ENCODE data around the gene KIF26B.
"Not testable (repeated sequence)": the region's sequence is repeated elsewhere in the genome, so short reads cannot be mapped to it uniquely, and the experiment has no call there.

Gene KIF26B

DNA sequence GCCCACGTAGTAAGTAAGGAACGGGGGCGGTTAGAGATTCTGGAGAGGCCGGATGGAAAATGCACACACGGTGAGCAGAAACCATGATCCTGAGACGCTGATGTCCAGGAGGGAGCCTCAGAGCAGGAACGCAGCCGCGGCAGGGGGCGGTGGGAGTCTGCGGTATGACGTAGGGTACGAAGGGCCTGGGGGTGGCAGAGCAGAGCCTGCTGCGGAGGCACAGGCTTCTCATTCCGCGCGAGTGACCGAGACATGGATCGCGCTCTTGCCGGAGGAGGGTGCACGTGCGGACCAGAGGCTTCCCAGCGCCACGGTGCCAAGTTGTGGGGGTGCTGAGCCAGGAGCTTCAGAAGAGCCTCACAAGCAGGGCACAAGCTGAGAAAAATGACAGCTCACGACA is 176.2 kb downstream of the KIF26B start:
- DNase-seq, result no peak

DNA sequence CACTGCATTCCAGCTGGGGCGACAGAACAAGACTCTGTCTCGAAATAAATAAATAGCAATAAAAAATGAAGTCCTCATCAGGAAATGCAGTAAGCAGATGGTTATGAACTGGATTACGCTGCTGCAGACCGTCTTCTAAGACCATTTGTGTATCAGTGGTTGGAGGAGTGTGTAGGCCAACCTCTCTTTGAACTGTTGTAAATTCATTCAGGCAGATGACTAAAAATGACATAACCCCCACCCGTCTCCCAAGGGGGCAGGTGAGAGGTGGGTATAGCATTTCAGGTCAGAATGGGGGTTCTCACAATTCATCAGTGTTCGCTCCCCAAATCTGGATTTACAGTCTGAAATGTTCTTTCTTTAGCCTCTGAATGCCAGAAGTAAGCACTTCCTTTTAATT is 177.3 kb downstream of the KIF26B start:
- DNase-seq, result no peak

DNA sequence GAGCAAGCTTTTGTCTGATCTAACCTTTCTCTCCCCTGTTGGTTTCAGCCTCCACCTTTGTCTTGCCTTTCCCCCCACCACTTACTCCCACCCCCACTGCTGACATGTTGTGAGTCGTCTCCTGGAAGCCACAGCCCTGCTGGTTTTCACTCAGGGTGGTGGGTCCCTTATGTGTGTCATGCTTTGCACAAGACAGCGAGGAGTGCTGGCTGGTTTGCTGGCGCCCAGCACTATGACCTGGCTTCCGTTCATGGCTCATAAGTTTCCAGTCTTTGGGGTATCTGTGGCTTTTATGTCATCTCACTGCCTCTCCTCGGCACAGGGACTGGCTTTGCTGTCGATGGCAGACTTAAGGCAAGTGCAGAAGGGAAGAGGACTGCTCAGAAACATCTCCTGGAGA is 177.7 kb downstream of the KIF26B start:
- DNase-seq, result no peak

DNA sequence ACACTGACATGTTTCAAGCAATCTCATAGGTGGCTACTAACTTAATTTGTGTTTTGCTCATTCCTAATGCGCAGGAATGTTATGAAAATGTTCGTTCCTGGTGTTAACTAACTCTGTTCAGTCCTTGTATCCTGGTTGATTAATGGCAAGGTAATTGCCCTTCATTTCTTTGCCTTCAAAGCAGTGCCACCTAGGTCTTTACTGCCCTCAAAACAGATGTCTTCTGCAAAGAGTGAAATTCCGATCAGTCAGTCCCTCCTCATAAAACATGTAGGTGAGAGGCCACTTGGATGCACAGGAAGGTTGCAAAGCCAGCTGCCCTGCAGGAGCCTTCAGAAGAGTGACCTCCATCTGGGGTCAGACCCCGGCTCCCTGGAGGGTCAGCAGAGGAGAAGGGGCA is 179.4 kb downstream of the KIF26B start:
- no peak for DNase-seq

DNA sequence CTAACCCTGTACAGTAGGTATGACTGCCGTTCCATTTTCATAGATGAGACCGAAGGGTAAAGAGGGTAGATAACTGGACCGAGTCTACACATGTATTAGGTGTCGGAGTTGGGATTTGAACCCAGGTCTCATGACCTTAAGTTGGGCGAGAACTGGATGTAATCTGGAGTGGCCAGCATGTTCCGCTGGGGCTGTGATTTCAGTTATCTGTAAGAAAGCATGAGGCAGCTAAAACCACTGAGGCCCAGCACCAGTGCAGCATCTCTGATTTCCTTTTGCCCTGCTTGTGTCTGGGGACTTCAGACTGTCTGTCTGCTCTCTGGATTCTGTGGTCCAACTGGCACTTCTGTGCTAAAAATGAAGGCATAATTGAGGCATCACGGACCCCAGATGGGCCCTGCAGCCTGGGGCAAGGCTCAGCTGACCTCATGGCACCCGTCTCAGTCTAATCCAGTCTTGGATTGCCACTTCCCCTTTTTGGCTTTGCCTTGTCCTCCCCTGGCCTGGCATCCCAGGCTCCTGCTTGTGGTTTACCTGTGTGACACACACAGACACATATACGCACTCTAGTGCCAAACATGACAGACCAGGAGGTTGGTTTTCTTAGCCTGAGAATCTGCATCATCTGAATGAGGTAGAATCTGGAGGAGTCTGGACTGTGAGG is 180.2 kb downstream of the KIF26B start:
- no peak for DNase-seq

DNA sequence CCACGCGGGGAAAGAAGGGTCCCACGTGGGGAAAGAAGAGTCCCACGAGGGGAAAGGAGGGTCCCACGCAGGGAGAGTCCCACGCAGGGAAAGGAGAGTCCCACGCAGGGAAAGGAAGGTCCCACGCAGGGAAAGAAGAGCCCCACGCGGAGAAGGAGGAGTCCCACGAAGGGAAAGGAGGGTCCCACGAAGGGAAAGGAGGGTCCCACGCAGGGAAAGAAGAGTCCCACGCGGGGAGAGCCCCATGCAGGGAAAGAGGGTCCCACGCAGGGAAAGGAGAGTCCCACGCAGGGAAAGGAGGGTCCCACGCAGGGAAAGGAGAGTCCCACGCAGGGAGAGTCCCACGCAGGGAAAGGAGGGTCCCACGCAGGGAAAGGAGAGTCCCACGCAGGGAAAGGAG is 180.9 kb downstream of the KIF26B start:
- DNase-seq, result not testable (repeated sequence)

DNA sequence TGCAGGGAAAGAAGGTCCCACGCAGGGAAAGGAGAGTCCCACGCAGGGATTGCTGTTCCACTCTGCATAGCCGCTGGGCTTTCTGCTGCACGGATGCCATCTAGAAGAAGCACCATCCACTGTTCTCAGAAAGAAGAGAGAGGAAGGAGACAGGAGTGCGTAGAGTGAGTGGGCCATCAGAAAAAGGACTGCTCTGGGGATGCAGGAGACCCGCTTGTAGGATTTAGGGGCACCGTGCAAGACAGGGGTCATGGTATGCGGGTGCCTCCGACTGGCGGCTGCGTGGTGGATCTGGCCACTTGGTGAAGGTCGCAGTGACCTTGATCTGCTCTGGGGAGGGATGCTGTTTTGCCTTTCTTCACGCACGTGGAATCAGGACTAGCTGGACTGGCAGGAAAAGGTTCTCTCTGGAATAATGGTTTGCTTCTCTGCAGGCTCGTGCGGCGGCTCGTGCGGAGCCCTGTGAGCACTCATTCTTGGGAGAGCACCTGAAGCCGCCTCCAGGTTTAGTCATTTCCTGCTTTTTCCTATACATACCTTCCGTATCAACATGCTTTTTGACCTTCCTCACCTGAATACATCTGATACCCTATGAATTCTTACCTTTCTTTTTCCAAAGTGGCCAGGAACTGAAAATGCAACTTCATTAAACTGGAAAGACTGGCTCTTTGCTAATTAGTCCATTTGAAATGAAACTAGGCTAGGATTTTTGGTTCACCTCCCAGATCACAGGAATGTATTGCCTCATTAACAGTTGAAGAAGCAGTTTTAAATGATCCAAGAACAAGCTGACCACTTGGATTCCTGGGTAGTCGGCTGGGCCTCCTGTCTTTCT is 181.6 kb downstream of the KIF26B start:
- no peak for DNase-seq

DNA sequence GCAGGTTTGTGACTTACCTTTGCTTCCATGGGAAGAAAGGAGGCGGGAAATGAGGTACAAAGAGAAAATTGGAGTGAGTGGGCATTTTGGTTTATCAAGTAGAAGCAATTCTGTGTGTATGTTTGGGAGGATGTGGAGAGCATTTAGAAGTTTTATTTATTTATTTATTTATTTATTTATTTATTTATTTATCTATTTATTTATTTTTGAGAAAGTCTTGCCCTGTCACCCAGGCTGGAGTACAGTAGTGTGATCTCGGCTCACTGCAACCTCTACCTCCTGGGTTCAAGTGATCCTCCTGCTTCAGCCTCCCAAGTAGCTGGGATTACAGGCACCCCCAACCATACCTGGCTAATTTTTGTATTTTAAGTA is 182.2 kb downstream of the KIF26B start:
- DNase-seq, result not testable (repeated sequence)

DNA sequence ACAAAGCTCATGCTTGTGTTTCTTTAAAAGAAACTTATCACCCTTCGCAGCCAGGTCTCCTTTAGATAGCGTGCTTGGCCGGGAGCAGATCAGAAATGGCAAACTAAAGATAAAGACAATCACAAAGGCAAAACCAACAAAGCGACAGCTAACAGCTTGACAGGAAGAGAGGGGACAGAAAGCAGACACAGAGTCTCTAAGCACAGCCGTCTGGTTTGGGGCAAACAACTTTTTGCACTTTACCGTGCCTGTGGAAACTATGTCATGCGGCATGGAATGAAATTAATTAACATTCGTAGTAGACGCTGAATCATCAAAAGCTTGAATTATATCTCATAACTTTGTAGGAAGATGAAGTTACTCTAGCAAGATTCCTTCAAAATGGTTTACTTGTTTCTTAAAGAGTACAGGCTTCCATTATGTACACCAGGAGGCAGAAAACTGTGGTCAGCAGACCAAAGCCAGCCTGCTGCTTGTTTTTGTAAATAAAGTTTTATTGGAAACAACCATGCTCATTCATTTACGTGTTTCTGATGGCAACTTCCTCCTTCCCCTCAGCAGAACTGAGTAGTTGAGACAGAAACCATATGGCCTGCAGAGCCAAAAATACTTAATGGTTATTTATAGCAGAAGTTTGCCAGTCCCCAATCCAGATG is 183.2 kb downstream of the KIF26B start:
- DNase-seq, result no peak

DNA sequence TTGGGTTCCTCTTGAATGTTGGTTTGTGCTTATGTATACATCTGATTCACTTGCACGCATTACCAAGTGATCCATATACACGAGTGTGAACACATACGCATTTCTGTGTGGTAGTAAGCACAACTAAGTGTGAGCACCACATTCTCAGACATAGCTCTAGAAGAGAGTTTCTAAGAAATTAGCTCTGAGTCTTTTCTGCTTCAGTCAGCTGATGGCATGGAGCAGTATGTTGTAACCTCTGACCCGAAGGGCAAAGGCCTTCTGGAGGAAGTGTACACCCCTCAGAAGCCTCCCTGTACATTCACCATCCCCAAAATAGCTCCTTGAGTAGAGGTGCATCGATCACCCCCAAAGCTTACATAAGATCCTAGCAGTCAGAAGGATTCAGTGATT is 183.7 kb downstream of the KIF26B start:
- DNase-seq, result no peak

DNA sequence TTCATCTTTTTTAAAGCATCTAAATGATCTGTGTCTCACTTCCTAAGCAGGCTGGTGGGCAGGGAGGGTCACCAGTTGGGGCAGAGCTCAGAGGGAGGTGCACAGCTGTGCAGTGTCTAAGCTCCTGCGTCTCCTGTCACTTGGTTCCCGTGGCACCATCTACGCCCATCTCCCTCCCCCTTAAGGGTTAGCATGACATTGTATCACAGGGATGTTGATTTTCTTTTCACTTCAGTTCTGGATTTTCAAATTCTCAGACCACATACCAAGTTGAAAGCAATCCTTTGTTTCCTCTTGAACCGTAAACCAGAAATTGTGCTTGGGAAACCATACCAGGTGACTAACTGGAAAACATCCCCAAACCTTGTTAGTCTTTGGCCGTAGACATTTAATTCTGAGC is 187.0 kb downstream of the KIF26B start:
- no peak for DNase-seq

DNA sequence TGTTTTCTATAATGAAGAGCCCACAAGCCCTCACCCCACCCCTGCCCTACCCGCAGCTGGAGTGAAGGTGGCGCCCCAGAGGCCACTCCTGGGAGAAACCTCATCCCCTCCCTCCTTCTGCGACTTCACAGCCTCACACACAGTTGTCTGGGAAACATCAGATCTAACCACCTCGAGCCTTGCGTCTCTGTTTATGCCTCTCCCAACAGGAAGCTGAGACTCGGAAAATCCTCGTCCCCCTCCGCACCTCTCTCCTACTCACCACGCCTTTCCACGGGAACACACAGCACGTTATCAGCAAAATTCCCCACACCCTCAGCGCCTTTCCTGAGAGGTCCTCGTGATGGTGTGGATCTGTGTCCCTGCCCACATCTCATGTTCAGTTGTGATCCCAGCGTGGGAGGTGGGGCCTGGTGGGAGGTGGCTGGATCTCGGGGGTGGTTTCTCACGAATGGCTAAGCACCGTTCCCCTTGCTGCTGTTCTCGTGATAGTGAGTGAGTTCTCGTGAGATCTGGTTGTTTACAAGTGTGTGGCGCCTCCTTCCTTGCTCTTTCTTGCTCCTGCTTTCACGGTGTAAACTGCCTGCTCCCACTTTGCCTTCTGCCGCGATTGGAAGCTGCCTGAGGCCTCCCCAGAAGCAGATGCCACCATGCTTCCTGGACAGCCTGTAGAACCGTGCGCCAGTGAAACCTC is 190.6 kb downstream of the KIF26B start:
- no peak for DNase-seq

DNA sequence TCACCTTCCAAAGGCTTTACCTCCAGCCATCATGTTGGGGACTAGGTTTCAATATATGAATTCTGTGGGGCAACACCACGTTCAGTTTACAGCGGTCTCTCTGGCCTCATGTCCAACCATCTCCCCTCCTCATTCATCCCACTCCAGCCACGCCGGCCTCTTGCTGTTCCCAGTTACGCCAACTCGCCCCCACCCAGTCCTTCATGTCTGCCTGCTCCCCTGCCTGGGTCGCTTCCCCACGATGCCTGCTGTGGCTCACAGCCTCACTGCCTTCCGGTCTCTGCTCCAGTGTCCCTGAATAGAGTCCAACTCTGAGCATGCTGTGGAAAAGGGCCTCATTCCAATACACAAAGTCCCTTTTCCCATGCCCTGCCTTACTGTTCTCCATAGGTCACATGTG is 193.8 kb downstream of the KIF26B start:
- no peak for DNase-seq

DNA sequence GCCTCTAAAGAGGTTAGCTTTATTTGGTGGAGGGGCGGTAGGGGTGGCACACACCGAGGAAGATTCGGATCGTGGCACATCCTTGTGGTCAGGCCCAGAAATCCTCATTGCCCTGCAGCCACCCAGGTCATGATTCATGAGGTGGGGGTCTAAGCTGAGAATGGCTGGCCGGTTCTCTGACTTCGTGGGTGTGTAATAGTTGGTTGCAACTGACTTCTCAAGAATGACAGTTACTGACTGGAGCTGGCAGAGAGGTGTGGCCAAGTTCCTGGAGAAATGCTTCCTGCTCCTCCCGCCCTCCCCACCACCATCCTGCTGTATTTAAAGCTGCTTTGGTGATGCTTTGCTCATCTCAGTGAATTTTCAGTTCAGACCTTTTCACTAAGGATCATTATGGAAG is 198.6 kb downstream of the KIF26B start:
- DNase-seq, result no peak

DNA sequence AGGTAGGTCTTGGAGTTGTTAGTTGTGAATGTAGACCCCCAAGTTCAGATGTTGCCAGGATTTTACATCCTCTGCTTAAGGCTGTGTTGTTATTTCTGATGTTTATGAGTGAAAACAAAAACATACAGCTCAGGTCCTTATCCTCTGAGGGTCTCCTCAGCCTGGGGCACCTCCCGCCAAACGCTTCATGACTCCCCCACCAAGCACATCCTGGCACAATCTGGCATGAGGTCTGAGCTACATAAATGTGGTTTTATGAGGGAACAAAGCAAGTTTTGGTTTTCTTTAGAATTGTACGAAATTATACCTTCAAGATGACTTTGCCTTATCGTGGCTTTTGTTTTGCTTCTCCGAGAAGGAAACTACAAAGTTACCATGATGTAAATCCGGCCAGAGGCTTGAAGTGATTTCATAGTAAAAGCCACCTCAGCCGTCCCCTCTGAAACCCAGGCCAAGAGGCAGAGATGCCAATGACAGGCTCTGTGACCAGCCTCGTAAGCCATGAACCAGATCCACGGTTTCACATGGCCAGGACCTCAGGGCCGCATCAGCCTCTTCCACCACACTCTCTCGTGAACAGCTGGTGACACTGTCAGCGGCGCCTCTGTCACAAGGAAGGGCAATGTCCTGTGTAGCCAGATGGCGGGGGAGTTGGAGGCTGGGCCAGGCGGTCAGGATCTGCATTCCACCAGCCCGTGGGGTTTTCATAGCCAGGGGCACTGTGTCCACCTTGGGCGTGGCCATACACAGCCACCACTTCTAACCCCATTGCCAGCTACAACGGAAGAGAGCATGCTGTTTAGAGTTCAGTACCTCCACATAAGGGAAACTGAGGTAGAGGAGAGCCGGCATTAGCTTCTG is 199.4 kb downstream of the KIF26B start:
- DNase-seq, result no peak

DNA sequence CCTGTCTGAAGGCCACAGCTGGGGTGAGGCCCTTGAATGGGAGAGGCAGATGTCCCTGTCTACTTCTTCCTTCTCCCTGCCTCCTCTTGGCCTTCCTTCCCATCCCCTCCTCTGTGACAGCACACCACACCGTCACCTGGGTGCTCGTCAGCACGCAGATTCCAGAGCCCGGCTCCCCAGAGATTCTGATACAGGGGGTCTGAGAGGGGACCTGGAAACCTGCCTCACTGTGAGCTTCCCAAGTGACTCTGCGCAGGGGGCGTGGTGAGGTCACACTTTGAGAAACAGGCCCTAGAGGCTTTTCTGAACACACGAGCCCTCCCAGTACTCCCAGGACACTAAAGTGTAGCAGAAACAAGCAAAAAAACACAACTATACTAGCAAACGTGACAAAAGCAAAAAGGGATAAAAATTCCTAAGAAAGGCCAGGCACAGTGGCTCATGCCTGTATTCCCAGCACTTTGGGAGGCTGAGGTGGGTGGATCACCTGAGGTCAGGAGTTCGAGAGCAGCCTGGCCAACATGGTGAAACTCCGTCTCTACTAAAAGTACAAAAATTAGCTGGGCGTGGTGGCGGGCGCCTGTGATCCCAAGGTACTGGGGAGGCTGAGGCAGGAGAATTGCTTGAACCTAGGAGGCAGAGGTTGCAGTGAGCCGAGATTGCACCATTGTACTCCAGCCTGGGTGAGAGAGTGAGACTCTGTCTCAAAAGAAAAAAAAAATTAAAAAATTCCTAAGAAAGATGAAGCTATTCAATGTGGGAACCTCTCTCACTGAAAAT is 201.3 kb downstream of the KIF26B start:
- DNase-seq, result not testable (repeated sequence)

DNA sequence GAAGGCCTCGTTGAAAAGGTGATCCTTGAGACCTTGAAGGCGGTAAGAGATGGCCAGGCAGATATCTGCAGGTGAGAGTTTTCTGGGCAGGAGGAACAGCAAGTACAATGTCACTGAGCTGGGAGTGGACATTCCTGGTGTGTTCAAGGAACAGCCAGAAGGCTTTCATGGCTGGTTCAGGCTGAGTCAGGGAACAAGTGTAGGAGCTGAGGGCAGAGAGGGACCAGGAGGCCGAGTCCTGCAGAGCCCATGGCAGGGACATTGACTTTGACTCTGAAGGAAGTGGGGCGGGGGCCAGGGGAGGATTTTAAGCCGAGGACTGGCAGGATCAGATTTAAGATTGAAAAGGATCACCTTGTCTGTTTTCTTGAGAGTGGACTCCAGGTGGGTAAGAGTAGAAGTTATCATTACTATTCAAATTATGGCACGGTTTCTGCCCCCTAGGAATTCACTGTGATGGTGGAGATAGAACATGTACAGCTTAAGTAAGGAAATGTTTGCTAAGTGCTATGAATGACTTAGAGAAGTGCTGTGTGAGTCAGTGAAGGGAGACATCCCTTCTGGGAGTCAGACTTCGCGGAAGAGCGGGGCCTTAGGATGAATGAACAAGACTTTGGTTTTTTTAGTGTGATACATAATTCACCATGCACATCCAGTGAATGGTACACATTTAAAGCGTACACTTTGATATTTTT is 202.3 kb downstream of the KIF26B start:
- no peak for DNase-seq

DNA sequence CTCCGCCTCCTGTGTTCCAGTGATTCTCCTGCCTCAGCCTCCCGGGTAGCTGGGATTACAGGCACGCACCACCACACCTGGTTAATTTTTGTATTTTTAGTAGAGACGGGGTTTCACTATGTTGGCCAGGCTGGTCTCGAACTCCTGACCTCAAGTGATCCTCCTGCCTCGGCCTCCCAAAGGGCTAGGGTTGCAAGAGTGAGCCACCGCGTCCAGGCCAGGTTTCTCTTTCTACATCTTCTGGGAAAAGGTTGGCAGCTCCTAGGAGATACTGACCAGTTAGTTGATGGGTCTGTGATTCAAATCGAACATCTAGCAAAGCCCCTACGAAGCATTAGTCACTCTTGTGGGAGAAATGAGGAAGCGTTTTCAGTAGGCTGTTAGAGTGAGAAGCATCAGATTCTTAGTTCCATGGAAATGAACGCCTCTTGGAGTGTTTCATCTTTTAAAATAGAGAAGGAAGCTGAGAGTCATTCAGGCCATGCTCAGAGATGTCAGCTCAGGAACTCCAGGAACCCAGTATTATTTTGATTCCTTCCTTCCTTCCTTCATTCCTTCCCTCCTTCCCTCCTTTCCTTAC is 204.4 kb downstream of the KIF26B start:
- not testable (repeated sequence) for DNase-seq

DNA sequence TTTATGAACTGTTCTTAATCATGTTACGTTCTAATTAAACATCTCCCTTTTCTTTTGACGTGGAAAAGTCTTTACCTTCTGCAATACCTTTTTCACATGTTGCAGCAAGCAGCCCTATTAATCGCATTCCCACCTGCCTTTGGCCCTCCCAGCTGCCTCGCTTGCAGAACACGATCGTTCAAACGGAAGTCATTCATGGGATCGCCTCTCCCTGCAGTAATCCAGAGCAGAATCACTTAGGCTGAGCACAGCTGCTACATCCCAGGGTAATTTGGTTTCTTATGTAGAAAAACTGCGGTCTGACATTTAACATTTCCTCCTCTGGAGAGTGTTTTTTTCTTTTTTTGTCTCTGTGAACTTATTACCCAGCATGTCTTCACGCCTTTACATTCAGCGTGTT is 206.3 kb downstream of the KIF26B start:
- DNase-seq, result no peak

DNA sequence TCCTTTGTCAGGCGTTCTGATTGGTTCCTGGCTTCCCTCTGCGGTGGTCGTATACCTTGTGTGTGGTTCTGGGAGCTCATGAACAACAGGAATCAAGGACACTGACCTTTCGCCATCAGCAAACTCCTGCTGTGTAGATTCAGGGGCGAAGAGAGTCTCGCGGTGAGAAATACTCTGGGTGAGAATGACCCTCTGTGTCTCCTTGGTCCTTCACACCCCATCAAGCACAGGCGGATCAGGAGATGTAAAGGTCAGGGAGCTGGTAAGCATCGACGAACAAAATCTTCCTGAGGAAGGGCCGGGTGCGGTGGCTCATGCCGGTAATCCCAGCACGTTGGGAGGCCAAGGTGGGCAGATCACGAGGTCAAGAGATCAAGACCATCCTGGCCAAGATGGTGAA is 207.2 kb downstream of the KIF26B start:
- DNase-seq, result no peak
